Activated T-helper 1 cell treated with Interleukin-2 at 50 U/mL for 16 hours (primary cell): ENCODE results near the gene RNF113B.

Experiments used
- DNase-seq: peaks from one replicate; pipeline ENCODE4 v3.0.0-alpha.2; 2020; ENCODE audit warnings: low read depth

Gene RNF113B

GRCh38 chr13:98176777-98177608 is at the start of gene RNF113B:
Gene RNF113B, minus strand, starts transcription at chr13:98177269. Its CDS starts 33 bp downstream, at chr13:98177236.
- DNase-seq = no peak

GRCh38 chr13:98226496-98226895 is 49.4 kb upstream of the RNF113B start:
- no peak for DNase-seq

- no peak for DNase-seq
These were observed 48.2 kb upstream of the RNF113B start for GRCh38 chr13:98225036-98225940.

GRCh38 chr13:98224557-98224956 is 47.5 kb upstream of the RNF113B start:
- no peak for DNase-seq

- DNase-seq = no peak
These were observed 46.7 kb upstream of the RNF113B start for GRCh38 chr13:98223741-98224140.

- DNase-seq = no peak
These were observed 45.7 kb upstream of the RNF113B start for GRCh38 chr13:98222816-98223215.

- DNase-seq = no peak
These were observed 45.0 kb upstream of the RNF113B start for GRCh38 chr13:98222081-98222554.

GRCh38 chr13:98221234-98221633 is 44.2 kb upstream of the RNF113B start:
- no peak for DNase-seq

- DNase-seq = no peak
These were observed 43.3 kb upstream of the RNF113B start for GRCh38 chr13:98220271-98220791.

GRCh38 chr13:98219685-98220084 is 42.6 kb upstream of the RNF113B start:
- DNase-seq = no peak

- DNase-seq = no peak
These were observed 40.5 kb upstream of the RNF113B start for GRCh38 chr13:98217597-98217996.

GRCh38 chr13:98216711-98217285 is 39.7 kb upstream of the RNF113B start:
- DNase-seq = no peak

GRCh38 chr13:98216135-98216565 is 39.1 kb upstream of the RNF113B start:
- no peak for DNase-seq

- no peak for DNase-seq
These were observed 38.4 kb upstream of the RNF113B start for GRCh38 chr13:98215508-98215907.

GRCh38 chr13:98214707-98215106 is 37.6 kb upstream of the RNF113B start:
- no peak for DNase-seq

- DNase-seq = no peak
These were observed 37.1 kb upstream of the RNF113B start for GRCh38 chr13:98214008-98214643.

GRCh38 chr13:98213354-98213753 is 36.3 kb upstream of the RNF113B start:
- DNase-seq = no peak

GRCh38 chr13:98212763-98213162 is 35.7 kb upstream of the RNF113B start:
- no peak for DNase-seq

GRCh38 chr13:98208606-98209005 is 31.5 kb upstream of the RNF113B start:
- DNase-seq = no peak

GRCh38 chr13:98207416-98207815 is 30.3 kb upstream of the RNF113B start:
- DNase-seq = no peak

GRCh38 chr13:98206946-98207345 is 29.9 kb upstream of the RNF113B start:
- DNase-seq = no peak

- no peak for DNase-seq
These were observed 27.5 kb upstream of the RNF113B start for GRCh38 chr13:98204546-98204945.
